GM18517 (cell line): ENCODE measurements around the gene SCUBE1.

Experiments
- ATAC-seq: cut with Tn5 transposase; IDR thresholded peaks from one replicate; pipeline ENCODE4 v1.9.1; 2021; ENCODE audit warnings: mild to moderate bottlenecking, moderate library complexity; ENCODE audit not compliant: unreplicated experiment

The SCUBE1 gene

GRCh38 chr22:43303166-43303565, 40.0 kb downstream of the SCUBE1 start:
- ATAC-seq, result no peak

- ATAC-seq, result no peak
Observed at GRCh38 chr22:43302531-43303041, 40.6 kb downstream of the SCUBE1 start.

DNA sequence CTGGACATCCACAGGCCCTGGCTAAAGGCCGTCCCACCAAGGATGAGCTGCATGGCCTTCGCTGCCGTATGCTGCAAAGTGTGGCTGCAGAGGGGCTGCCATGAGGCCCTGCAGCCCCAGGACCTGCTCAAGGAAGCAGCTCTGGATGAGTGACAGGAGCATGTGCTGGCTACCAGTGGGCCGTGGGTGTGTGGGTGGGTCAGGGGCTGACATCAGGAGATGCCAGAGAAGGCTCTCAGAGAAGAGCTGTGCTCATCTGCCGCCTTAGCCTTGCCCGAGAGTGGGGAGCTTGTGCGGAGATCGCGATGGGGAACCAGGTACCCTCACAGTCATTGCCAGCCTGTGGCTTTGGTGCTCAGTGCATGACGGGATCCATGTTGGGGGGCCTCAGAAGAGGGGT, 41.3 kb downstream of the SCUBE1 start:
- no peak for ATAC-seq

- no peak for ATAC-seq
Observed at GRCh38 chr22:43300891-43301676, 42.1 kb downstream of the SCUBE1 start.

DNA sequence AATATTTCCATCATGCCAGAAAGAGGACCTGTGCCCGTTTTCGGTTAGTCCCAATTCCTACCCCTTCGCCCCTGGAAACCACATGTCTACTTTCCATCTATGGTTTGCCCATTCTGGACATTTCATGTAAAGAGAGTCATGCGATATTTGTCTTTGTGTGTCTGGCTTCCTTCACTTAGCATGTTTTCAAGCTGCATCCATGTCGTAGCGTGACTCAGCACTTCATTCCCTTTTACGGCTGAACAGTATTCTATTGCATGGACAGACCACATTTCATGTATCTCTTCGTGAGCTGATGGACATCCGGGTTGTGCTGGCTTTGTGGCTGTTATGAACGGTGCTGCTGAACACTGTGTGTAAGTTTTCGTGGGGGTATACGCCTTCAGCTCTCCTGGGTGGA, 43.4 kb downstream of the SCUBE1 start:
- ATAC-seq, result no peak

DNA sequence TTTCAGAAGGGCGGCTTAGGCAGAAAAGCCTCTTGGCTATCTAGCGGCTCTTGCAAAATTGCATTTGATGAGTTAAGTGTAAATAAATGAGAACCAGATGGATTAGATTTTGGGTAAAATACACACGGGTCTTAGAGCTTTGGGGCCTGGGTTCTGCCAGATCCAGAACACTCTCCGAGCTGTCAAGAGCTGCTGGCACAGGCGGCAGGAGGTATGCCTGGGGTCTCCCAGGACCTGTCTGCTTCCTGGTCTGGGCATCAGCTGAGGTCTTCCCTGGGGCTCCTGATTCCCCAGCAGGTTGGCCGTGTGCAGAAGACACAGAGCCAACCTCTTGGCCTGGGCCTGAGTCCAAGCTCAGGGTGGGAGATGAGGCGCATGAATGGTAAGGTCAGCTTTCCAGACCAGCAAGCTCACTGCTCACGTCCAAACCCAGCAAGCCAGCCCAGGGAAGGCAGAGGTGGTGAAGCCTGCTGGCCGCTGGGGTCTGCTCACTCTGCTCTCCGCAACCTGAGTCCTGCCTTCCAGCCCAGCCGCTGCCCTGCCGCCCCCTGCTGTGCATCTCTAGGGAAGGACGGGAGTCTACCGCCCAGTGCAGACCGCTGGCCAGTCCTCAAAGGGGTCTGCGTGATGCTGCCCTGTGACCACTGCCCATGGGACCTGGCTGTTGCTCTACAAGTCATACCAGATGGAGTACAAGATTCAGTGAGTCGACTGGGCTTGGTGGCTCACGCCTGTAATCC, 44.9 kb downstream of the SCUBE1 start:
- ATAC-seq, result no peak

DNA sequence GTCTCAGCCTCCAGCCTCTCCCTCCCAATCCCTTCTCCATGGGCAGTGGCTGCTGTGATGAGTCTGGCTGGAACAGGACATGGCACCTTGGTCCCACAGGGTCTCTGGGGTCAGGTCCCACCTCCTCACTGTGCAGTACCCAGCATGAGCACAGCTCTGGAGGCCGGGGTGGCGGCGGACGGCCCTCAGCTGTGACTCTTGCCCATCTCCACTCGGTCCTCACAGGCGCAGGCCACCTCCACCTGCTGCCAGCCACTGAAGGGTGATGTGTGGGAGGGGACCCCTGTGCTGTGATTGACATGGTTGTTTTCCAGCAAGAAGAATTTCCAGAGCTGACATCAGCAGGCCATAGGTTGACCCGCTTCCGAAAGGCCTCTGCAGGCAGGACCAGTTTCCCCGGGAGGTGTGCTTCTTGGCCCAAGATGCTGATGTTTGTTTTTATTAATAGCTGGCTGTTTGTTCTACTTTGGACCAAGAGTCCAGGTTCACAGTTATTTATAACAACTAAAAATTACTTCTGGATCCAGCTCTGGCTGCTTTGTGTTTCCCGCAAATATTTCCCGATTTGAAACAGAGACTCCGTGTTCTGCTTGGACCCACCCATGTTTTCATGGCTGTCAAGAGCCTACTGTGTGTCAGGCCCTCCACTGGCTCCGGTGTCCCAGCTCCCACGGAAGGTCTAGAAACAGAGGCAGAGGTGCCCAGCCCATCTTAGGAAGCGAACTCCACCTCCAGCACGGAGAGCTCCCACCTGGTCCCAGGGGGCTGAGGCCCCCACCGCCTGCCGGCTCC, 45.7 kb downstream of the SCUBE1 start:
- no peak for ATAC-seq

DNA sequence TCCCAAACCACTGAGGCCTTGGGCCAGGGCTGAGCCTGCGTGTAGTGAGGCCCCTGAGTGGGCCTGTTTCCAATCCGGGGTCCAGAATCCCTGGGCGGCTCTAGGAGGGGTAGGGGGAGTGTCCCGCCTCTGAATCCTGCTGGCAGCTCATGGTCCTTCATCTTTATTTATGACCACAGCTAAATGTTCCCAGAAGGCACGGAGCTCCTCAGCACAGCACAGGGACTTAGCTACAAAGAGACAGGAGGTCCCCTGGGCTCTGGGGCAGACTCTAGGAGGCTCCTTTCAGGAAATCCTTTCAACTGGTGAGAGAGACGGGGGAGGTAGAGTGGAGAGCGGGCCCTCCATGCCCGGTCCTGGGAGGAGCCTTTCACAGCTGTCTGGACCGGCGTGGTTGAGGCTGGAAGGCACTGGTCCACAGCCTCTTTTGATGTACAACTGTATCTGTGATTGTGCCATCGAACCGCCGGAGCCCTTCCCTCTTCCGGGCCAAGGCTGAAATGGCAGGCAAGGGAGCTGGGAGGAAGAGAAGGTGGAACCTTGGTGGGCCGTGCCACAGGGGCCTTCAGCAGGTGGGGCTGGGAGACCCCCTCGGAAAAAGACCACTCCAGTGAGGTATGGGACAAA, 46.8 kb downstream of the SCUBE1 start:
- no peak for ATAC-seq

GRCh38 chr22:43295660-43296059, 47.5 kb downstream of the SCUBE1 start:
- no peak for ATAC-seq

DNA sequence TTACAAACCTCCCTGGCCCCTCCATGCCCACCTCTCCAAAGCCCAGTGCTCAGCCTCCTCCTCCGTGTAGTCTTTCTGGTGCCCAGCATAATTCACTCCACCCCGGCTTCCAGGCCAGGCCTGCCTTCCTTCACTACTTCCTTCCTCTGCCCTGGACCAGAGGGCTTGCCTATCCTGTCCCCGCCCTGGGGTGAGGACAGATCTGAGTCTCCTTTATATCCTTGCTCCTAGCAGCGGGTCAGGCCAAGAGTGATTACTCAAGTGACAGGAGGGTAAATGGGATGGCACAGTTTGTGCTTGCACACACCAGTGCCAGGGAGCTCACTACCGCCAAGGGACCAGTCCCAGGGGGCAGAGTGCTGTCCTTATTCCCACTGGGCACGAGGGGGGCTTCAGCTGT, 48.0 kb downstream of the SCUBE1 start:
- no peak for ATAC-seq

DNA sequence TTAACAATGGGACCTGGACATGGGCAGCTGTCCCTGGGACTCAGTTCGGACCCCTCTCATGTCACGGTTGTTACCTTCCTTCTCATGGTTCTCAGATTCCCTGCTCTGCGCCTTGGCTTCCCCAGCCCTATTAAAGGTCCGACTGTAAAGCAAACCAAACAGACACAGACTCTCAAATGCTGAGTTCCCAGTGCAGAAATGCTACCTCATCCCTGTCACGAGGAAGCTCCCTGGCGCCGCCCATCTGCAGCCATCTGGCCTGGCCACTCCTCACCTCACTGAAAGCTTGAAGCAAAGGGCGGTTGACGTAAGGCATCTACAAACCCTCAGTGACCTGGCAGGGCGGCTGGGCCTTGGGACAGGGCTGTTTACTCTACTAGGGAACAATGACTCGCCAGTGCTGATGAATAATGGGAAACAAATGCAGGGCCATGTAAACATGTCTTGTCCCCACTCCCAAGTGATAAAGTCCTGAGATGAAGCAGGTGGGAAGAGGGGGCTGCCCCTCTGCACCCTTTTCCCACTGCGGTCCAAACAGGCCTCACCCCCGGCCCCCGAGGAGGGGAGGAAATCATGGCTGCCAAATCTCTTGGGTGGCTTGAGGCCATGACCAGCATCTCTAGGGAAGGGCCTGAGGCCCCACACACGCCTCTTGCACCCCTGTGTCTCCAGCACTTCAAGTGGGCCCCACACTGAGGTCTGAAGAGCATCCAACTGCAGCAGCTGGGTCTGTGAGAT, 49.3 kb downstream of the SCUBE1 start:
- ATAC-seq, result no peak

GRCh38 chr22:43293259-43293654, 49.9 kb downstream of the SCUBE1 start:
- no peak for ATAC-seq

GRCh38 chr22:43292630-43293018, 50.5 kb downstream of the SCUBE1 start:
- ATAC-seq, result no peak

GRCh38 chr22:43291381-43291780, 51.8 kb downstream of the SCUBE1 start:
- no peak for ATAC-seq

DNA sequence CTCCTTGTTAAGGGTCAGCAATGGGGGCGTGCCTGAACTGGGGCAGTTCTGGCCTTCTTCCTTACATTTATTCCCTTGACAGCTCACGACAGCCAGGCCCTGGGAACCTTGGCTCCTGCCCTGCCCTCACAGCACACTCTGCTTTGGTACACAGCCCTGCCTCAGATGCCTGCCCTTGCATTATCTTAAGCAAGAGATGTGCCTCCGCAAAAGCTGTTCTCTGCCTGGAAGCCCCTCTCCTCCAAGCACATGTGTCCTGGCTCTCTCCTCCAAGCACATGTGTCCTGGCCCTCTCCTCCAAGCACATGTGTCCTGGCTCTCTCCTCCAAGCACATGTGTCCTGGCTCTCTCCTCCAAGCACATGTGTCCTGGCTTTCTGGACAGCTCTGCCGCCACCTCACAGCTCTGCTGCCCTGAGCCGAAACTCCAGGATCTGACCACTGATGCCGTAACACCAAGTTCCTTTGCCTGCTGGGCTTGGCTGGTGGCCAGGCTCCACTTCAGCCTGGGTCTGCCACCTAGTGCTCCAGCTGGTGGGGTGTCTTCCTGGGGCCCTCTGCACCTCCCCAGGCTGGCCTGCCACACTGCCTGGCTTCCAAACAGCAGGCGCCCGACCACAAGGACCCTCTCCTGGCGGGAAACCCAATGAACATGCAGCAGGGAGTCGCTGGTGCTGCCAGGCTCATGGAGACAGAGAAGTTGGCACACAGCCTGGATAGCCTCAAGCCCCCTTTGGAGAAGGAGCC, 53.0 kb downstream of the SCUBE1 start:
- no peak for ATAC-seq

- no peak for ATAC-seq
Observed at GRCh38 chr22:43289531-43289963, 53.6 kb downstream of the SCUBE1 start.

DNA sequence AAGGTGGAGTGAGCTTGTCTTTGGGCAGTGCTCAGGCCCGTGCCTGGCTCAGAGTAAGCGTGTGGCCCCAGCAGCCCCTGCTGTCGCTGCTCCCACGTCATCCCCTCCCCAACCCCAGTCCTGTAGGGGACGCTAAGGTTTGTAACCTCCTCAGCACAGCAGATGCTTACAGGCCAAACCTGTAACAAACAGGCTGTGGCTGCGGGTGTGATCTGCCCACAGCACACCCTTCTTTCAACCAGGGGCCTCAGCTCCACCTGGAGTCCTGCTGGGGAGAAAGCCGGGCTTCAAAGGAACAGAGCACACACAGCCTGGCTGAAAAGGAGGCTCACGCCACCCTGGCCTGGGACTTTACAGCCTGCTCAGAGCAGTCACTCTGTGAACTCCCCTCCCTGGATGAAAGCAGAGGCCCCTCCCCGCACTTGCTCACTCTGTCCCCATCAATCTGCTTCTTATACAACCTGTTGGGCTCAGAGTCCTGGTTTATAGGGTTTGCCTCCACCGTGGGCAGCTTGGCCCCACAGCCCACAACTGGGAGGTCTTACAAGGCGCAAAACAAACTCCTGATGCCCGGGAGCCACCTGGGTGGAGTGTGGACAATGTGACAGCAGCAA, 54.3 kb downstream of the SCUBE1 start:
- ATAC-seq, result no peak

DNA sequence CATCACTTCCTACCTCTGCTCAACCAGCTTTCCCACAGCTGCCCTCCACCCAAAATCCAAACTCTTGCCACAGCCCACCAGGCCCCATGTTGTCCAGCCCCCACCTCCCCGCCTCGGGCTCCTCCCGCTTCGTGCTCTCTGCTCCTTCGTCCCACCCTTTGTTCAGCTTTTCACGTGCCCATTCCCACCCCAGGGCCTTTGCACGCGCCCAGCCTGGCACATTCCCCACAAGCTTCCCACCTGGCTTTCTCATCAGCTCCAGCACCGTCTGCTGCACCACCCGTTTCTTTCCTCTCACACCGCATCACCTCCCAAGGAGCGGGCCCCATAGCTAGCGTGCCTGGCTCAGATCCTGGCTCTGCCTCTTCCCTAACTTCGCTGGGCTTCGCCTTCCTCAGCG, 54.8 kb downstream of the SCUBE1 start:
- no peak for ATAC-seq

DNA sequence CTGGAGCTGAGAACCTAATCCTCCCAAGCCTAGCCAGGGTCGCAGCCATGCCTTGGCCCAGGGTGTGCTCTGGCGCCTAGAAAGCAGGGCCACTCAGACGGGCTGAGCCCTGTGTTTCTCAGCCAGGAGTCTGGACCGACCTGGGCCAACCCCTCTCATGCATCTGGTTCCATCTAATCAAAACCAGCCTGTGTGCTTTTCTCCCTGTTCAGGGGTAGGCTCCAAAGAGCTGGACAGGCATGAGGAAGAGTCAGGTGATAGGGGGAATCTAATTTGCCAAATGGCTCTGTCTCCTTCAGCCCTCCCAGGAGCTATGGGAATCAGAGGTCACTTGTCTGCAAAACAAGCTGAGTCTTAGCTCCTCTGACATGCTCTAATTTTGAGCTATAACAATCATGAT, 55.7 kb downstream of the SCUBE1 start:
- no peak for ATAC-seq
